Measurements from ENCODE around the gene MAP2K5.

Gene MAP2K5

GRCh38 chr15:67843571-67844387, 301.3 kb downstream of the MAP2K5 start:
- no peak for DNase-seq

- no peak for DNase-seq
Measured at GRCh38 chr15:67845974-67846373, 303.5 kb downstream of the MAP2K5 start.

GRCh38 chr15:67849538-67849937, 307.0 kb downstream of the MAP2K5 start:
- no peak for DNase-seq

- DNase-seq, result no peak
Measured at GRCh38 chr15:67850336-67850735, 307.8 kb downstream of the MAP2K5 start.

GRCh38 chr15:67850994-67851571, 308.6 kb downstream of the MAP2K5 start:
- DNase-seq, result no peak

- no peak for DNase-seq
Measured at GRCh38 chr15:67852418-67852817, 309.9 kb downstream of the MAP2K5 start.

- DNase-seq, result no peak
Measured at GRCh38 chr15:67853454-67853853, 311.0 kb downstream of the MAP2K5 start.

- DNase-seq, result no peak
Measured at GRCh38 chr15:67854358-67854757, 311.9 kb downstream of the MAP2K5 start.

GRCh38 chr15:67855842-67856241, 313.3 kb downstream of the MAP2K5 start:
- no peak for DNase-seq

Measured in fibroblast of skin of back (primary cell).